T-helper 2 cell treated with Interferon-gamma antibody and Interleukin-4, amounts not matched to agents 5 μg/mL and 100 μg/mL, for 36 hours (primary cell): ENCODE measurements around the gene PTPRF.

Source experiments
- DNase-seq: peaks from one replicate; pipeline ENCODE4 v3.0.0; 2021; ENCODE audit warnings: low spot score
- H3K27ac Mint-ChIP-seq: one replicate; pipeline ENCODE4 v1.8.0; 2021; ENCODE audit warnings: mild to moderate bottlenecking, mixed read lengths
- H3K27me3 Mint-ChIP-seq: one replicate; pipeline ENCODE4 v1.8.0; 2021; ENCODE audit warnings: low read depth, mixed read lengths
- H3K36me3 Mint-ChIP-seq: one replicate; pipeline ENCODE4 v1.8.0; 2021; ENCODE audit warnings: low read depth, mixed read lengths
- H3K4me1 Mint-ChIP-seq: one replicate; pipeline ENCODE4 v1.8.0; 2021; ENCODE audit warnings: low read depth, mixed read lengths
- H3K4me3 Mint-ChIP-seq: one replicate; pipeline ENCODE4 v1.8.0; 2022; ENCODE audit warnings: mild to moderate bottlenecking, moderate library complexity, mixed read lengths
- H3K9me3 Mint-ChIP-seq: one replicate; pipeline ENCODE4 v1.8.0; 2021; ENCODE audit warnings: mixed read lengths

The PTPRF gene

DNA sequence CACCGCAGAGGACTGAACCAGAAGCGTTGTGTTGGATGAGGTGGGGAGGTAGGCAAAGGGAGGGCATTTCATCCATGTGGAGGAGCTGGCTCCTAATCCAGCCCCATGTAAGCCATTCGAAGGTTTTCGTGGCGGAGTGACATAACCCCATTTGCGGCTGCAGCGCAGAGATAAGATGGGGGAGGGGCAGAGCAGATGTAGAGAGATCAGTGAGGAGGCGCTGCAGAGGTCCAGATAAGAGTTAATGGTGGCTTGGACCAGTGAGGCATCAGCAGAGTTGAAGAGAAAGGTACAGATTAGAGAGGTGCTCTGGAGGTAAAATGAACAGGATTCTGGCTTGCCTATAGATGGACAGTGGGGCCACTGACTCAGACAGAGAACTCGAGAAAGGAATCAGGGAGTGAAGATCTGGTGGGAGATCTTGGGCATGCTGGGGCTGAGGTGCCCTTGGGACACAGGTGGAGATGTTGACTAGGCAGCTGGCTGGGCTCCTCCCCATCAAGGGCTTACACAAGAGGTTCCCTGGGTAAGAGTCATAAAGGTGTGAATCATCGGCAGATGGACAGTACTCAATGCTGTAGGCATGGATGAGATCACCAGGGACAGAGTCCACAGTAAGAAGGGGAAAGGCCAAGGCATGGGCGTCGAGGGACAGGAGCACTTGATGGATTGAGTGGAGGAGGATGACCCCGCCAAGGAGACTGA lies 7.8 kb upstream of the PTPRF start:
- H3K4me1 Mint-ChIP-seq = no peaks in the 10 kb centered on the region
- no peak for DNase-seq
- no peaks in the 10 kb centered on the region for H3K9me3 Mint-ChIP-seq
- H3K27ac Mint-ChIP-seq = no peak overlapping the region
- H3K27me3 Mint-ChIP-seq = peaks cover 38% of the 10 kb centered on the region
- H3K4me3 Mint-ChIP-seq = no peak overlapping the region
- H3K36me3 Mint-ChIP-seq = no peaks in the 10 kb centered on the region

DNA sequence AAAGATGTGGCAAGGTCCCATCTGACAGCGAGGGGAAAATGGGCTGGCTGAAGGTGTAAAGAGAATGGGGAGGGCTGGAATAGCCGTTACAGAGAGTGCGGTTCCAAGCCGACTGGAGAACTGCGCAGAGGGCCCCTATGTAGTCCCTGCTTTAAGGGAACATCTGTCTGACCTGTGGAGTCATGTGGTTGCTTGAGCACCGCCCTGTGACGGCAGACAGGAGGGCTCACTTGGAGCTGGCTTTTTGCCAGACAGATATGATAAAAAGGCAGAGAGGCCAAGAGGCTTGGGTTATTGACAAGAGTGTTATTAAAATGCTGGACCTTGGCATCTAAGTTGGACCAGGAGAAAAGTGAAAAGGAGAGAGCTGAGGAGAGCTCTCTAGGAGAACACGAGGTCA lies 5.9 kb upstream of the PTPRF start:
- Mint-ChIP-seq H3K36me3 (no peaks in the 10 kb centered on the region), H3K4me1 (peaks cover 2% of the 10 kb centered on the region), H3K4me3 (no peak overlapping the region), H3K9me3 (no peaks in the 10 kb centered on the region), H3K27me3 (peaks cover 45% of the 10 kb centered on the region), H3K27ac (no peak overlapping the region)
- DNase-seq = no peak

DNA sequence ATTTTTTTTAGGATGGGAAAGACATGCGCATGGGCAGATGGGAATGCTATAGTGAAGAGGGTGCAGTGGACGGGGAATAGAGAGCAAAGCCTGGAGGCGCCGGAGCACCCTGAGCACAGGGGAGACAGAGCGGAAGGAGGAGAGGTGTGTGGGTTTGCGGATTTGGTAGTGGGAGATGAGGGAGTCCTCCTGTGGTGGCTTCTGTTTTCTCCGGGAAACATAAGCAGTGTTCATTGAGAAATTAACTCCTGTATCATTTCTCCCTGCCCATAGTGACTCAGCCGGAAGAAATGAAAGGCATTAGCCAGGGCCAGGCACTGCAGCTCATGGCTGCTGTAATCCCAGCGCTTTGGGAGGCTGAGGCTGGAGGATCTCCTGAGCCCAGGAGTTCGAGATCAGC lies 4.7 kb upstream of the PTPRF start:
- no peak overlapping the region for H3K4me3 Mint-ChIP-seq
- H3K4me1 Mint-ChIP-seq = peaks cover 7% of the 10 kb centered on the region
- peaks cover 46% of the 10 kb centered on the region for H3K27me3 Mint-ChIP-seq
- no peaks in the 10 kb centered on the region for H3K36me3 Mint-ChIP-seq
- DNase-seq = no peak
- no peak overlapping the region for H3K27ac Mint-ChIP-seq
- no peaks in the 10 kb centered on the region for H3K9me3 Mint-ChIP-seq

DNA sequence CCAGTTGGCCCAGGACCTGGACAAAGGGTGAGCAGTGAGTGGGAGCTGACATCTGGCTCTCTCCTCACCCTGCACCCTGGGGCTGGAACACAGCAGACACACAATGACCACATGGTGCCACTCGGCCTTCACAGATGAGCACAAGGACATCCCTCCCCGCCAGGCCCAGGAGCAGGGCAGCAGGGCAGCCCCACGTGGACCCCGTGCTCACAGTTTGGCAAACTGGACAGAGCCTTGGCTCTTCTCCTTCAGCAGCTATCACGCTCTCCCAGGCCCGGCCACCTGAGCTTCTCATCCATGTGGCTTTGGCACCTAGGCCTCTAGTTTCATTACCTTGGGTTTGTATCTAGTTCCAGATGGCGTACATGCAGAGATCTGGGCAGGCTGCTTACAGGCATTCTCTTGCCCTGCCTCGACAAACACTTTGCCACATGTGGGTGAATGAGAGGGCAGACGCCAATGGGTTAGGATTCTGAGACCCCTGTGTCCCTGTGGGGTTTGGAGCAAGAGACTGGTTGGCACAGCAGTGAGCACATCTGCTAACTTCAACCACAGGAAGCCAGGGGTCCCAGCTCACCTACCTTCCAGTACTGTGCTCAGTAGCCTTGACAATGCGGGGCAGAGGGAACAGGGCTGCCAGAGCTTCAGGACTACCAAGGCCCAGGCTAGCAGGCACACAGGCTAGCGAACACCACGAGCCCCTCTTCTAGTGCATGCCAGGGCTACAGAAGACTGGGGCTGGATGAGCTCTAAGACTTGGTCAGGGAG lies 3.4 kb upstream of the PTPRF start:
- H3K9me3 Mint-ChIP-seq = no peaks in the 10 kb centered on the region
- H3K36me3 Mint-ChIP-seq = peaks cover 2% of the 10 kb centered on the region
- peaks cover 10% of the 10 kb centered on the region for H3K4me1 Mint-ChIP-seq

DNA sequence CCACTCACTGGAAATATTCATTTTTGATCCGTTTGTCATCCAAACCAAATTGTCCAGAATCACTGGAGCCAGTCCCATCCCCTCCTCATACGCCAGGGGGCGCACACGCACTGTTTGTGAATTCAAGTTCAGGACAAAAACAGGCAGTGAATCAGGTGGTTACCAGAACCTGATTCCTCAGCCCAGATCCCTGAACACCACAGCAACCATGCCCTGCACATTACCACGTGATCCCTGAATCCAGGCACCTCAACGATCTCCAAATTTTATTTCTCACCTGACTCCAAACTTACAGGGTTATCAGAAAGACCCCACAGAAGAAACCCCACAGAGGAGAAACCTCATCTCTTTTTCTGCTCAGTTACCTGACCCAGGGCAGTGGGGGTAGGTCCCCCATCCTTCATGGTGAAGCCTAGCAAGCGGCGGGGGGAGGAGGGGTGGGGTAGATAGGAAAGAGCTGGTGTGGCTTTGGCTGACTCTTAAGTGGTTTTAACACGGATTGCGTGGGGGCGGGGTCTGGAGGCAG lies 1.4 kb upstream of the PTPRF start:
- Mint-ChIP-seq H3K36me3 (peaks cover 2% of the 10 kb centered on the region), H3K9me3 (no peaks in the 10 kb centered on the region), H3K27me3 (peaks cover 50% of the 10 kb centered on the region), H3K27ac (no peak overlapping the region), H3K4me3 (peak overlapping the region; percentile 25), H3K4me1 (peaks cover 10% of the 10 kb centered on the region)
- peak; percentile 70 for DNase-seq

More for the DNA sequence above, 3.4 kb upstream of the PTPRF start:
- DNase-seq = no peak
- Mint-ChIP-seq H3K4me3 (no peak overlapping the region), H3K27me3 (peaks cover 47% of the 10 kb centered on the region), H3K27ac (no peak overlapping the region)

DNA sequence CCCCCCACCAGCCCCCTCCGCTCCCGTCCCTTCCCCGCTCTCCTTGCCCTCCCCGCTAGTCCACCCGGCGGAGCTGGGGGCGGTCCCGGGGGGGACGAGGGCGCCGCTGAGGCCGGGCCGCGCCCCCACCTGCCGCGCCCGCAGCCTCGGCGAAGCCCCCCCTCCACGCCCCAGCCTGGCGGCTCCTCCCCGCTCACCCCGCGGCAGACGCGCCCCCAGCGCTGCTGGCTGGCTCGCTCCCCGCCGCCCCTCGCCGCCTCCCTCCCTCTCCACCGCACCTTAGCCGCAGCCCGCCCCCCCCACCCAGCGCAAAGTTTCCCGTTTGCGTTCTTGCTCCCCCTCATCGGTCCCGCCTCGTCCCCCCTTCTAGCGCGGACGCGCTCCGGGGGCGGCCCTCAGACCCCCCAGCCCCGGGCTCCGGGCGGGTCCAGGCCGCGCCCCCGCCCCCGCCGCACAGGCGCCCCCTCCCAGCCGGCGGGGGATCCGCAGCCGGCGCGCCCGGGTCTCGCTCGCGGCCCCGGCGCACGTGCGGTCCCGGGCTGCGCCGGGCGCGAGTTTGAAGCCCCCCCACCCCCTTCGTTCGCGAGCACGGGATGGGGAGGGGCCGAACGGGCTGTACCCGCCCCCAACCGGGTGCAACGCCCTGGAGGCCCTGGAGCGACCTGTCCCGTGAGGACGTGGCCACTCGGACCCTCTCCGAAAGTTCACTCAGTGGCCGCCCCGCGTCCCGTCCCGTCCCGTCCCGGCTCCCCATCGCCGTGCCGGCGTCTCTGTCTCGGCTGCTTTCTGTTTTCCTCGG lies 623 bp downstream of the PTPRF start:
- no peak for DNase-seq
- H3K4me3 Mint-ChIP-seq = peak overlapping the region; percentile 88

DNA sequence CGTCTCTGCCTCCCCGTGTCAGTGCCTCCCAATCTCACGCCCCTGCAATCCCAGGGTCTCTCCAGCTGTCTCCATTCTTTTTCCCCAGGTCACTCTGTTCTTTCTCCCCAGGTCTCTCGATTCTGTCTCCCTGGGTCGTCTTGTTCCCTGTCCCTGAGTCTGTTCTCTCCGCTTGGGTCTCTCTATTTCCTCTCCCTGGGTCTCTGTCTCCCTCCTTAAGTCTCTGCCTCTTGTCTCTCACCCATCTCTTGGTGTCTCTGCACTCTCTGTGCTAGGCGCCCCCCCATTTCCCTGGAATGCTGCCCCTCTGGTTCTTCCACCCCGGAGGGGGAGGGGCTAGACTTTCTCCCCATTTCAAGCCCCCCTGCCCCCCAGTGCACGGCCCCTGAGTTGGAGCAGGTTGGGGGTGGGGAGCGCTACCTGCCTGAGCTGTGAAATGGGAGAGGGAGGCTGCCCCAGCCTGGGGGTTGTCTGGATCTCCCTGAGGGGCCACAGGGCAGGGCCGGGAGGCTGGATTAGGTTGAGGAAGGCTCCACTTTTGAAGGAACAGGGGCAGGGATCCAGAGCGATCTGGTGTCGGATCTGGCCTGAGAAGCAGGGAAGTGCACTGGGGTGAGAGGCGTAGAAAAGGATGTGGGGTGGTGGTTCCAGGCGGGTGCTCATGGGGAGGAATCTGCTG lies 1.4 kb downstream of the PTPRF start:
- Mint-ChIP-seq H3K9me3 (no peaks in the 10 kb centered on the region), H3K27me3 (peaks cover 51% of the 10 kb centered on the region), H3K27ac (peak overlapping the region; percentile 33), H3K4me3 (peak overlapping the region; percentile 88), H3K4me1 (peaks cover 10% of the 10 kb centered on the region), H3K36me3 (peaks cover 2% of the 10 kb centered on the region)
- no peak for DNase-seq

More for the DNA sequence above, 623 bp downstream of the PTPRF start:
- Mint-ChIP-seq H3K36me3 (peaks cover 2% of the 10 kb centered on the region), H3K9me3 (no peaks in the 10 kb centered on the region), H3K4me1 (peaks cover 10% of the 10 kb centered on the region), H3K27me3 (peaks cover 51% of the 10 kb centered on the region), H3K27ac (no peak overlapping the region)

DNA sequence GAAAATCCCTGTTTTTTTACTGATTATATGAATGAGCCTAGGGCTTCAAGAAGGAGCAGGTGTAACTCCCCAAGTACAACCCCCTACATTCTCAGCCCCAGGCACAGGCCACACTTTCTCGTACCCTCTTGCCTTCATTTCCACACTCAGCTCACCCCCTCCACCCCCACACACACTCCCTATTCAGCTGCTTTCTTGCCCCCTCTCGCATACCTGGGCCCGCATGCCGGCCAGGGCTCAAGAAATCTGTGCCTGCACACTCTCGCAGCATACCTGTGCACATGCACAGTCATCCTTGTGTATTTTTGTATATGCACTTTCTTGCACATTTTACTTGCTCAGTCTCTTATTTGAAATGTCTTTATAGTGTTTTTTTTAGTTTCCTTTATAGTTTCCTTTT lies 2.0 kb downstream of the PTPRF start:
- no peaks in the 10 kb centered on the region for H3K9me3 Mint-ChIP-seq
- H3K4me3 Mint-ChIP-seq = peak overlapping the region; percentile 88
- peaks cover 45% of the 10 kb centered on the region for H3K27me3 Mint-ChIP-seq
- no peak overlapping the region for H3K27ac Mint-ChIP-seq
- no peak for DNase-seq
- H3K4me1 Mint-ChIP-seq = peaks cover 10% of the 10 kb centered on the region
- peaks cover 2% of the 10 kb centered on the region for H3K36me3 Mint-ChIP-seq

DNA sequence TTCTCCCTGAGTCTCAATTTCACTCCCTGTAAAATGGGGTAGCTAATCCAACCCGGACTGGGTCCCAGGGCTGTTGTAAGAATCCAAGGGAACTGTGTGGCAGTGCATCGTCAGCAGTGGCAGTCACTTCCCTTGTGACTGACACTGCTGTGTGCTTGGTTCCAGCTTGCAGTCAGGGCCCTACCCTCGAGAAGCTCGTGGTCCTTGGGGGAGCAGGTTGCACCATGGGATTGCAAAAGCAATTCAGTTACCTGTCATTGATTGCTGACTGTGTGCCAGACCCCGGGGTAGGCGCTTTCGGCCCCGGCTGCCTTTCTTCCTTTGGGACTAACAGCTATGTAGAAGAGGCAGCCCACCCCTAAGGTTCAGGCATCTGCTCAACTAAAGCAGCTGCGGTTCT lies 2.9 kb downstream of the PTPRF start:
- peaks cover 42% of the 10 kb centered on the region for H3K27me3 Mint-ChIP-seq
- H3K36me3 Mint-ChIP-seq = peaks cover 2% of the 10 kb centered on the region
- no peaks in the 10 kb centered on the region for H3K9me3 Mint-ChIP-seq
- H3K4me3 Mint-ChIP-seq = no peak overlapping the region
- no peak for DNase-seq
- H3K27ac Mint-ChIP-seq = no peak overlapping the region
- H3K4me1 Mint-ChIP-seq = peaks cover 10% of the 10 kb centered on the region

DNA sequence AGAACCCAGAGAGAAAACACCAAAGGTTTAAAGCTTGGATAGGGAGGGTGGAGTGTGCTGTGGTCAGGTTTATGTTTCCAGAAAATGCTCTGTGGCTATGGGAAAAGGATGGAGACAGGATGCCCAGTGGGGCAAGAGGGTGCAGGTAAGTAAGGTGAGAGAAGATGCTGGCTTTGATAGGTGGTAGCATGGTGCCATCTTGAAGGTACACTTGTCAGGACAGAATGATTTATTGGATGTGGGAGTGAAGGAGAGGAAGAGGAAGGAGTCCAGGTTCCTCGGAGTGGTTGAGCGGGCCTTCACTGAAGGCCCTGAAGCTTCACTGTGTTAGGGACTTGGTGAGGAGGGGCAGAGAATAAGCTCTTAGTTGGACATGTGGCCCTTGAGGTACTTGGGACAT lies 3.6 kb downstream of the PTPRF start:
- H3K4me1 Mint-ChIP-seq = peaks cover 9% of the 10 kb centered on the region
- H3K4me3 Mint-ChIP-seq = no peak overlapping the region
- H3K27me3 Mint-ChIP-seq = peaks cover 37% of the 10 kb centered on the region
- no peak for DNase-seq
- peaks cover 2% of the 10 kb centered on the region for H3K36me3 Mint-ChIP-seq
- no peak overlapping the region for H3K27ac Mint-ChIP-seq
- H3K9me3 Mint-ChIP-seq = no peaks in the 10 kb centered on the region

DNA sequence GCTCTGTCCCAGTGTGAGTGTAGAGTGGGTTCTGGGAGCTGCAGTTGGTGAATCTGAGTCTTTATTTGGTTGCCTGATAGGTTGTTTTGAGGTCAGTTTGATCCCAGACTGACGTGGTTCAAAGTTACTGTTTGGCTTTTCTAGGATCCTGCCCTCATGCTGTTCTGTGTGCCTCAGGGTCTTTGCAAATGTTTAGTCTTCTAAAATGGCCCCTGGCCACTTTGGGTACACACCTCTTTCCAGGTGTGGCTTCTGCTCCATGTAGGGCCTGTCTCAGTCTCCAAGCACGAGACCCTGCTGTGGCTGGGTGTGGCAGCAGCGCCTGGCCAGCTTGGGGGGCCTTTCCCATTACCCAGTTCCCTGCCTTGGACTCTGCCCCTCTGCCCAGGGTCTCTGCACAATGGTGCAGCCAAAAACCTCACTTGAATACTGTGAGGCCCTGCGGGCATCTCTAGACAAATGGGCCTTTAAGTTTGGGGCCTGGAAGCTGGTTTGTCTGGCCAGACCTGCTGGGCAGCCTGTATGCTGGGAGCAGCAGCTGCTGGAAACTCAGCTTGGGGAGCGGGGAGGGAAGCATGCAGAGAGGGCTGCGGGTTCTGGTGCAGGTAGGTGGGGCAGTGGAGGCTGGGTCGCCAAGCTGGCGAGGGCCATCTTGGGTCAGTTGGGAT lies 5.6 kb downstream of the PTPRF start:
- no peak for DNase-seq
- Mint-ChIP-seq H3K4me1 (peaks cover 3% of the 10 kb centered on the region), H3K27me3 (peaks cover 23% of the 10 kb centered on the region), H3K27ac (no peak overlapping the region), H3K9me3 (no peaks in the 10 kb centered on the region), H3K4me3 (no peak overlapping the region), H3K36me3 (peaks cover 2% of the 10 kb centered on the region)

DNA sequence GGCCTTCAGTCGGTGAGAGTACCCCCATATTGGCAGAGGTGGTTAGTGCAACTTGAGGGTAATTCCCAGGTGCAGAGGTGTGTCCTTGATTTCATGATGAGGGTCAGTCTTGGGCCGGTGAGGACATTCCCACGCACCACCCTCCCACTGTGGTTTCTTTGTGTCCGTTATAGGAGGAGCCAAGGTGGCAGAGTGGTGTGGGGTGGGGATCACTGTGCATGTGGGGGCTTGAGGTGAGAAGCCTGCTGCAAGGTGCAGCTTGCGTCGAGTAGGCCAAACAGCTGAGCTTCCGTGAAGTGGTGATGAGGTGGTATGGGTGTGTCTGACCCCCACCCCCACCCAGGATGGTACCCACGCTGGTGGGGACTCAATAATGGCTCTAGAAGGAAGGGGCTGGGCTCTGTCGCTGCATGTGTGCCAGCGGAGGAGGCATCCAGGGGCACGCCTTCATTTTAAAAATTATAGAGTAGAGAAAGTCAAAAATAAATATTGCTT lies 6.2 kb downstream of the PTPRF start:
- no peaks in the 10 kb centered on the region for H3K36me3 Mint-ChIP-seq

More for the DNA sequence above, 6.2 kb downstream of the PTPRF start:
- peaks cover under 1% of the 10 kb centered on the region for H3K4me1 Mint-ChIP-seq
- no peak for DNase-seq
- no peak overlapping the region for H3K27ac Mint-ChIP-seq
- H3K27me3 Mint-ChIP-seq = peaks cover 20% of the 10 kb centered on the region
- no peak overlapping the region for H3K4me3 Mint-ChIP-seq
- H3K9me3 Mint-ChIP-seq = no peaks in the 10 kb centered on the region
